PC-3 (cell line): ENCODE measurements around the gene POTEG. TPM values are rescaled to one million over a fixed set of nuclear protein-coding genes. Genes with fewer than 3 reads are reported as not detected.
"Not testable (repeated sequence)": the region's sequence is repeated elsewhere in the genome, so short reads cannot be mapped to it uniquely, and the experiment has no call there.

ENCODE experiments used
- ATAC-seq: fragments of 200-7000 bp; cut with Tn5 transposase; 2 replicates; pipeline ENCODE4 v1.9.1; 2020; ENCODE audit warnings: mild to moderate bottlenecking, moderate library complexity
- BruUV-seq: library from RNA; stranded (reverse); fragments of 400-500 nt; replicated peaks from 2 replicates; lab custom pipeline; 2021; lab: Mats Ljungman, UMichigan
- CTCF ChIA-PET: fragments of 300-600 bp; sonication (Branson Sonifier 250); formaldehyde crosslinking; loops from one replicate; lab custom pipeline; 2022; ENCODE audit warnings: antibody characterized with exemption; lab: Charles Lee
- POLR2A ChIA-PET: fragments of 300-600 bp; sonication (Branson Sonifier 250); formaldehyde crosslinking; loops from one replicate; lab custom pipeline; 2022; ENCODE audit warnings: antibody characterized with exemption; ENCODE audit not compliant: unreplicated experiment; lab: Charles Lee
- DNase-seq: peaks from one replicate; pipeline ENCODE4 v3.0.0-alpha.2; 2015
- H2AFZ ChIP-seq: fragments of 300-600 bp; sonication (generic); 2 replicates; pipeline ENCODE4 v1.6.0; 2016; ENCODE audit warnings: antibody characterized with exemption, low read length
- H3F3A ChIP-seq: fragments of 300-600 bp; sonication (generic); one replicate; pipeline ENCODE4 v1.6.0; 2017; ENCODE audit warnings: antibody characterized with exemption, low read length, control low read depth, mild to moderate bottlenecking; ENCODE audit not compliant: unreplicated experiment
- H3K27ac ChIP-seq: fragments of 300-600 bp; sonication (generic); 2 replicates; pipeline ENCODE4 v1.5.1; 2016; ENCODE audit warnings: mild to moderate bottlenecking, low read length
- H3K27me3 ChIP-seq: fragments of 300-600 bp; sonication (generic); 2 replicates; pipeline ENCODE4 v1.6.1; 2016; ENCODE audit warnings: low read length, mixed read lengths
- H3K36me3 ChIP-seq: fragments of 300-600 bp; sonication (generic); 2 replicates; pipeline ENCODE4 v1.6.1; 2016; ENCODE audit warnings: low read depth, mixed run types, low read length, mixed read lengths
- H3K4me1 ChIP-seq: fragments of 300-600 bp; sonication (generic); 2 replicates; pipeline ENCODE4 v1.5.1; 2016; ENCODE audit warnings: low read length; ENCODE audit not compliant: insufficient read depth
- H3K4me2 ChIP-seq: fragments of 300-600 bp; sonication (generic); 2 replicates; pipeline ENCODE4 v1.6.0; 2016; ENCODE audit warnings: low read length
- H3K4me3 ChIP-seq: fragments of 300-600 bp; sonication (generic); 2 replicates; pipeline ENCODE4 v1.5.1; 2016; ENCODE audit warnings: mild to moderate bottlenecking, low read length, mixed read lengths
- H3K79me2 ChIP-seq: fragments of 300-600 bp; sonication (generic); 2 replicates; pipeline ENCODE4 v1.6.1; 2017; ENCODE audit warnings: low read length, mixed read lengths
- H3K9ac ChIP-seq: fragments of 300-600 bp; sonication (generic); 2 replicates; pipeline ENCODE4 v1.6.0; 2016; ENCODE audit warnings: mild to moderate bottlenecking, low read length
- H3K9me2 ChIP-seq: fragments of 300-600 bp; sonication (generic); replicated peaks from 2 replicates; pipeline ENCODE4 v1.6.1; 2016; ENCODE audit warnings: mixed run types, low read length, mixed read lengths
- H3K9me3 ChIP-seq: fragments of 300-600 bp; sonication (generic); 2 replicates; pipeline ENCODE4 v1.6.1; 2016; ENCODE audit warnings: low read length, mixed read lengths
- H4K20me1 ChIP-seq: fragments of 300-600 bp; sonication (generic); 2 replicates; pipeline ENCODE4 v1.6.1; 2016; ENCODE audit warnings: low read length, mixed read lengths
- intact Hi-C: fragments of 100-400 bp; cut with micrococcal nuclease; formaldehyde crosslinking; loops from 2 replicates; pipeline ENCODE4 v1.9.0; 2023
- total RNA-seq: library from RNA; depleted of rRNA; stranded (reverse); fragments of >200 nt; gene quantifications from 2 replicates; pipeline ENCODE4 v1.2.3, GENCODE V29; 2014

POTEG gene
- total RNA-seq, 1 experiment from 2014 or later, result not detected

DNA sequence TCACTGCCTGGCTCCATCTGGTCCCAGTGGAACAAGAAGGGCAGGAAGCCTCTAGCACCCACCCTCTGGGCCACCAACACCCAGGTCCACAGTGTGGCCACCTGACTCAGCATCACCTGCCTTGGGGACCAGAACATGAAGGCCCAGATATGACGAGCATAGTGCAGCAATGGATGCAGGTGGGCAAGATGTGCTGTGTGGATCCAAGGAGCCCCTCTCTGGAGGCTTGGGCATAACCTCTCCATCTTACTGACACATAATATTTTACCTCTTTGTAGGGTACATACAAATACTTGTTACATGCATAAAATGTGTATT, 2.9 kb upstream of the POTEG start:
- BruUV-seq, H4K20me1 ChIP-seq, CTCF ChIA-PET, H3F3A ChIP-seq, H3K36me3 ChIP-seq, intact Hi-C loops, H2AFZ ChIP-seq, H3K9me3 ChIP-seq, H3K4me1 ChIP-seq, H3K9ac ChIP-seq, ATAC-seq, H3K4me2 ChIP-seq, H3K27ac ChIP-seq, H3K79me2 ChIP-seq, POLR2A ChIA-PET, H3K4me3 ChIP-seq, DNase-seq, H3K9me2 ChIP-seq, H3K27me3 ChIP-seq: not testable (repeated sequence)

DNA sequence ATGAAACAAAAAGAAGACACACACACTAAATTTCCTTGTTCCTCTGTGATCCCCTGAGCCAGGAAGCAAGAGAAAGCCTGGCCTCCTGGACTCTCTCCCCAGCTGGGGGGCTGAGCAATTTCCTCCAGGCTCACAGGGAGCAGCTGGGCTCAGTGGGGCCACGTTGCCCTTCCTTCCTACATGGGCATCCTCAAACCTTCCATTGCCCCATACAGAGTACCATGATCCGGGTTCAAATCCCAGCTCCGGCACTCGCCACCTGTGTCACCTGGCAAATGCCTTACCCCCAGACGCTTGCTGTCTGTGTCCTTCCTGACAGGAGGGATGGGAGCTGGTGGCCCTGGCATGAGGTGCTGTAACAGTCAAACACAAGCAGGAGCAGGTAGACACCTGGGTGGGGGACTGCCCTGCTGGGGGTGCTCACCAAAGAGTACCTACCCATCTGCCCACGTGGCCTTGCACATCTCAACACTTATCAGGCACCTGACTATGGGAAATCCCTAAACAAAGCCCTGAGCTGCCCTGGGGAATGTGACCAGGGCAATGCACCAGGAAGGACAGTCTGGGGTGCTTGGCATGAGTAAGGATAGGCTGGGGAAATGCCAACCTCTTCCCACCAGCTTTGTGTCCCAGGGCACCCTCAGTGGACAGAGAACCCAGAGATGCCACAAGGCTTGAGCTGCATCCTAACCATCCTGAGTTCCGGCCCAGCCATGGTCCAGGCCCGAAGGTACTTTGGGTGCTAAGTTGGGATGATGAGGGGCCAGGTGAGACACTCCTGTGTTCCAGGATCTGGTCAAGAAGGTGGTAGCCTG, 2.4 kb upstream of the POTEG start:
- POLR2A ChIA-PET, H3F3A ChIP-seq, H3K9me3 ChIP-seq, BruUV-seq, CTCF ChIA-PET, H3K4me3 ChIP-seq, DNase-seq, H3K9ac ChIP-seq, H3K79me2 ChIP-seq, H3K36me3 ChIP-seq, H2AFZ ChIP-seq, ATAC-seq, H3K4me1 ChIP-seq, H3K4me2 ChIP-seq, H3K9me2 ChIP-seq, intact Hi-C loops, H3K27ac ChIP-seq, H3K27me3 ChIP-seq, H4K20me1 ChIP-seq: not testable (repeated sequence)

DNA sequence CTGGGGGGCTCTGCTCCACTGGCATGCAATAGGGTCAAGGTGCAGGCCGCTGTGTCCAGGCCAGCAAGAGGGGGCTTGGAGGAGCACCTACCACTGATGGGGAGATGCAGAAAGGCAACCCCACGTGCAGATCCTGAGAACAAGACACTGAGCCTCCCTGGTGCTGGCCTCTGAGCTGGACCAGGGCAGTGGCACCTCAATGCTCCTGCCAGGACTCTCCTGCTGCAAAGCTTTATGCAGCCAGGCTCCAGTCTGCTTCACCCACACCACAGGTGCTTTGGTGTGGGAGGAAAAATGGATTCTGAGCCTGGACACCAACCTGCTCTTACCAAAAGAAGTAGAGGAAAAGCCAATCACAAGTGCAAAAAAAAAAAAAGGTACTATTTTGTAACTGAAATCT, 1.7 kb upstream of the POTEG start:
- intact Hi-C loops, ATAC-seq, POLR2A ChIA-PET, CTCF ChIA-PET, H3K36me3 ChIP-seq, H2AFZ ChIP-seq, H3K79me2 ChIP-seq, H3K9me2 ChIP-seq, H3K4me1 ChIP-seq, H3K4me2 ChIP-seq, BruUV-seq, H3K9me3 ChIP-seq, H3K9ac ChIP-seq, H3K27ac ChIP-seq, H3K27me3 ChIP-seq, H3F3A ChIP-seq, DNase-seq, H4K20me1 ChIP-seq, H3K4me3 ChIP-seq: not testable (repeated sequence)

GRCh38 chr14:19434891-19435290, 750 bp upstream of the POTEG start:
- not testable (repeated sequence) for ATAC-seq

DNA sequence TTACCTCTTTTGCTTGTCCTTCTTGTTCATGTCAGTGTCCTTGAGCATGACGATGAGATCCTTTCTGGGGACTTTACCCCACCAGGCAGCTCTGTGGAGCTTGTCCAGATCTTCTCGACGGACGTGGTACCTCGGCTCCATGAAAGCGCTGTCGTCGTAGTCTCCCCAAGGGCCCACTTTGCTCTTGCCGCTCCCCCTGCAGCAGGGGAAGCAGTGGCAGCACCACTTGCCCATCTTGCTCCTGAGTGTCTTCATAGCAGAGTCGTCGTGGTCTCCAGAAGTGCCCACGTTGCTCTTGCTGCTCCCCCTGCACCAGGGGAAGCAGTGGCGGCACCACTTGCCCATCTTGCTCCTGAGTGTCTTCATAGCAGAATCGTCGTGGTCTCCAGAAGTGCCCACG, 376 bp downstream of the POTEG start:
- H3K9ac ChIP-seq, POLR2A ChIA-PET, H3K9me3 ChIP-seq, H3K4me1 ChIP-seq, H3K9me2 ChIP-seq, H2AFZ ChIP-seq, intact Hi-C loops, H4K20me1 ChIP-seq, H3K4me3 ChIP-seq, H3K36me3 ChIP-seq, CTCF ChIA-PET, H3K27ac ChIP-seq, H3K79me2 ChIP-seq, H3K4me2 ChIP-seq, DNase-seq, H3K27me3 ChIP-seq, H3F3A ChIP-seq, BruUV-seq, ATAC-seq: not testable (repeated sequence)

More at GRCh38 chr14:19434891-19435290, 750 bp upstream of the POTEG start:
- H3F3A ChIP-seq, H3K9ac ChIP-seq, H3K4me2 ChIP-seq, BruUV-seq, H3K9me2 ChIP-seq, H4K20me1 ChIP-seq, H3K36me3 ChIP-seq, POLR2A ChIA-PET, H2AFZ ChIP-seq, intact Hi-C loops, H3K4me1 ChIP-seq, H3K27me3 ChIP-seq, H3K9me3 ChIP-seq, DNase-seq, H3K79me2 ChIP-seq, H3K4me3 ChIP-seq, CTCF ChIA-PET, H3K27ac ChIP-seq: not testable (repeated sequence)

DNA sequence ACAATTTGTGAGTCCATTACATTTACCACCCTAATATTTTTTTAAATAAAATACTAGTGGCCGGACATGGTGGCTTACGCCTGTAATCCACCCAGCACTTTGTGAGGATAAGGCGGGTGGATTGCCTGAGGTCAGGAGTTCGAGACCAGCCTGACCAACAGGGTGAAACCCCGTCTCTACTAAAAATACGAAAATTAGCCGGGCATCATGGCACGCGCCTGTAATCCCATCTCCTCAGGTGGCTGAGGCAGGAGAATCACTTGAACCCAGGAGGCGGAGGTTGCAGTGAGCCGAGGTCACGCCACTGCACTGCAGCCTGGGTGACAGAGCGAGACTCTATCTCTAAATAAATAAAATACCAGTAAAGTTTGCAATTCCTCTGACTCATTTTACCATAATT, 25.6 kb downstream of the POTEG start:
- H4K20me1 ChIP-seq, ATAC-seq, H3K9me2 ChIP-seq, H3K4me2 ChIP-seq, H3K79me2 ChIP-seq, intact Hi-C loops, H2AFZ ChIP-seq, H3K4me1 ChIP-seq, H3F3A ChIP-seq, H3K9ac ChIP-seq, H3K4me3 ChIP-seq, DNase-seq, H3K27me3 ChIP-seq, H3K36me3 ChIP-seq, H3K9me3 ChIP-seq, POLR2A ChIA-PET, CTCF ChIA-PET, H3K27ac ChIP-seq, BruUV-seq: not testable (repeated sequence)

- H3K4me2 ChIP-seq, CTCF ChIA-PET, POLR2A ChIA-PET, DNase-seq, H3K27me3 ChIP-seq, H3K36me3 ChIP-seq, intact Hi-C loops, H3K9ac ChIP-seq, H3K27ac ChIP-seq, H3K9me3 ChIP-seq, H3K9me2 ChIP-seq, H2AFZ ChIP-seq, H3F3A ChIP-seq, H3K4me3 ChIP-seq, BruUV-seq, ATAC-seq, H3K4me1 ChIP-seq, H3K79me2 ChIP-seq, H4K20me1 ChIP-seq: not testable (repeated sequence)
These were observed 32.0 kb downstream of the POTEG start for GRCh38 chr14:19402097-19402496.
